HG03575 (cell line): ENCODE data around the gene IRAK3.
"Not testable (repeated sequence)": the region's sequence is repeated elsewhere in the genome, so short reads cannot be mapped to it uniquely, and the experiment has no call there.

Experiments
- ATAC-seq: cut with Tn5 transposase; IDR thresholded peaks from one replicate; pipeline ENCODE4 v1.9.1; 2021; ENCODE audit not compliant: unreplicated experiment, insufficient number of reproducible peaks, low FRiP score; ENCODE audit errors: extremely low read depth

Gene IRAK3

DNA sequence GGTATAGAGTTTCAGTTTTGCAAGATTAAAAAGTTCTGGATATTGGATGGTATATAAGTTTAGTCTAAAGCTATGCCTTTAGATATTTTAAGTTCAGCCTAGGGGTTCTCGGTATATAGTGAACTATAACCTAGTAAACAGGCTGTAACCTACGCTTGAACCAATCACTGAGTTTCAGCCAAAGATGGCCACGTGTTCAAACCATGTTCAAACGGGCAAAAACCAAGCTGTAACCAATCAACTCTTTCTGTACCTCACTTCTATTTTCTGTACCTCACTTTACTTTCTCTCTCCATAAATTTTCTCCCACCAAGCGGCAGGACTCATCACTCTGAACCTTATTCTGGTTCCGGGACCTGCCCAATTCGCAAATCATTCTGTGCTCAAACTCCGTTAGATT is 20.6 kb upstream of the IRAK3 start:
- no peak for ATAC-seq

DNA sequence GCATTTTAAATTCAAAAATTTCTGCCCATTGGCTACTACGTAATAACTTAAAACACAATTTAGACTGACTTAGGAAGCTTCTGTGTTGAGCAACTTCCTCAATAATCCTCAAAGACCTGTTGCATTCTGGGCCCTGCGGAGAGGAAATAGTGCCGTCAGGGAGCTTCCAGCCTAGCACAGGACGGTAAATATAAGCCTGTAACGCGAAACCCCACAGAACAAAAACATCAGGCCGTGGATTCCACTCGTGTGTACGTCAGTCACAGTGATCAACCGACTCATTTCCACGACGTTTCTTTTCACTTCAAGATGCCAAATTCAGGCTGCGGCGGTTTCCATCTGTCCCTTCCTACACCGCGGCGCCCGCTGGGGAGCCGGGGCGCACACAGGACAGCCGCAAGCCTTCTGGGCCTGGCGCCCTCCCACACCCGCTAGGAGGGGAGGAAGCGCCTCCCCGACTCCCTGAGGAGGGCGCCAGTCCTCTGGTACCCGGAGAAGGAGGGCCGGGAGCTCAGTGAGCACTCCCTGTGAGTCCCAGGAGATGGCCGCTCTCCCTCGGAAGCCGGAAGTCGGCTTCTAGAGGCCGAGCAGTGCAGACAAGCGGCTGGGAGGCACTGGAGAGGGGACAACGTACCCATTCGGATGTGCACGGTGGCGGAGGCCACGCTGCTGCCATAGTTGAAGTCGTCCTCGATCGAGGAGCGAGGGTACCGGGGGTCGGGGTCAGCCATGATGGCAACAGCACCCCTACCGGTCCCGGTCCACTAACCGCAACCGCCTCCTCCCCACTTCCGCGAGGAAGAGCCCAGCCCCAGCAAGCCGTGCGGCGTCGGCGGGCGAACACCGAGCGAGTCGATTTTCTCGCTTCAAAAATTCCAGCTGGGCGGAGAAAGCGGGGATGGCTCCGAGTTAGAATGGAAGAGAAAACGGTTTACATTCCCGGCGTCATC is 19.5 kb upstream of the IRAK3 start, which contains the start of gene TMBIM4:
TSS of gene TMBIM4 (minus strand) at position 776 of the 950 bp plus-strand sequence. CDS start at position 731, 45 bp downstream.
- ATAC-seq, result peak; percentile 83

DNA sequence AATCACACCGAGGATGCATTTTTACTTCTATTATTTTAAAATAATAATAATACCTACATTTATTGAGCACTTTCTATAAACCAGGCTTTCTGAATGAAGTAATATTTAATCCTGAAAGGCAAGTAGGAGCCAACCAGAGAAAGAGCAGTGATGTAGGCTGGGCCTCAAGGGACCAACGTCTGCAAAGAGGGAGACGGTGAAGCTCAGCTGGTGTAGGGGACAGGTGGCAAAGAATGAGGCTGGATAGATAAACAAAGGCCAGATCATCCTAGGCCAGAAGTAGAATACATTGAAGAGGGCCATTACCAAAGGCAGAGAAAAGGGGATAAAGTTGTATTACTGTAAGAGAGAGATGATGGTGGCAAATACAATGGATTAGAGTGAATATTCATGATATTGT is 18.4 kb upstream of the IRAK3 start:
- ATAC-seq, result no peak

DNA sequence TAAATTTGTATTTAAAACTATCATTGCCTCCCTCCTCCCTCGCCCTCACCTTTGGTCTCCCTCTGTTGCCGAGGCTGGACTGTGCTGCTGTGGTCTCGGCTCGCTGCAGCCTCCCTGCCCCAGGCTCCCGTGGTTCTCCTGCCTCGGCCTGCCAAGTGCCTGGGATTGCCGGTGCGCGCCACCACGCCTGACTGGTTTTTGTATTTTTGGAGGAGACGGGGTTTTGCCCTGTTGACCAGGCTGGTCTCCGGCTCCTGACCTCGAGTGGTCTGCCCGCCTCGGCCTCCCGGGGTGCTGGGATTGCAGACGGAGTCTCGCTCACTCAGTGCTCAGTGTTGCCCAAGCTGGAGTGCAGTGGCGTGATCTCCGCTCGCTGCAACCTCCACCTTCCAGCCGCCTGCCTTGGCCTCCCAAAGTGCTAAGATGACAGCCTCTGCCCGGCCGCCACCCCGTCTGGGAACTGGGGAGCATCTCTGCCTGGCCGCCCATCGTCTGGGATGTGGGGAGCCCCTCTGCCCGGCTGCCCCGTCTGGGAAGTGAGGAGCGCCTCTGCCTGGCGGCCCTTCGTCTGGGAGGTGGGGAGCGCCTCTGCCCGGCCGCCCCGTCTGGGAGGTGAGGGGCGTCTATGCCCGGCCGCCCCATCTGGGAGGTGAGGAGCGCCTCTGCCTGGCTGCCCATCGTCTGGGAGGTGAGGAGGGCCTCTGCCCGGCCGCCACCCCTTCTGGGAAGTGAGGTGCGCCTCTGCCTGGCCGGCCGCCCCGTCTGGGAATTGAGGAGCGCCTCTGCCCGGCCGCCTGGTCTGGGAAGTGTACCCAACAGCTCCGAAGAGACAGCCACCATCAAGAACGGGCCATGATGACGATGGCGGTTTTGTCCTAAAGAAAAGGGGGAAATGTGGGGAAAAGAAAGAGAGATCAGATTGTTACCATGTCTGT is 14.4 kb upstream of the IRAK3 start:
- ATAC-seq, result not testable (repeated sequence)

DNA sequence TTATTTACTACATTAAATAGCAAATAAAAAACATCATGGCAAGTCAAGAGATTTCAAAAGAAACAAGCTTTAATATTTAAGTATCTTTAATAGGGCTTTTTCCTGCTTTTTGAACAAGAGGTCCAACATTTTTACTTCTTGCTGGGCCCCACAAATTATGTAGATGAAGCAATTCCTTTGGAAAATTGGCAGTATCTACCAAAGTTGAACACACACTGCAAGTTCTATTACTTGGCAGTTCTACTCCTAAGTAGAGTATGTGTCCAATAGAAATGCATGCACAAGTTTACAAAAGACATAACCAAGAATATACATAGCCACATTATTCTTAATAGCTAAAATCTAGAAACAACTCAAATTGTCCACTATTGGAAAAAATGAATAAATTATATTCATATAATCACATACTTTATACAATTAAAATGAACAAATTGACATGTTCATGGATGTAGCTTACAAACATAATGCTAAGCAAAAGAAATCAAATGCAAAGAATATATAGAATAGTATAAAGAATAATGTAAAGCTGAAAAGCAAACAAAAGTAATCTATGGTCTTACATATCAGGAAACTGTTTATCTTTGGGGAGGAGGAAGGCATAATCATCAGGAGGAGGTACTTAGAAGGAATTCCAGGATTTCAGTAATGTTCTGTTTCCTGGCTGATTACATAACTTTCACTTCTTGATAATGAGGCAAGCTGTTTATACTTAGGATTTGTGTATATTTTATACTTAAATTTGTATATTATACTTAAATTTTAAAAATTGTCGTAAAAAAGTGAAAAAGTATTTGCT is 12.7 kb upstream of the IRAK3 start:
- no peak for ATAC-seq

DNA sequence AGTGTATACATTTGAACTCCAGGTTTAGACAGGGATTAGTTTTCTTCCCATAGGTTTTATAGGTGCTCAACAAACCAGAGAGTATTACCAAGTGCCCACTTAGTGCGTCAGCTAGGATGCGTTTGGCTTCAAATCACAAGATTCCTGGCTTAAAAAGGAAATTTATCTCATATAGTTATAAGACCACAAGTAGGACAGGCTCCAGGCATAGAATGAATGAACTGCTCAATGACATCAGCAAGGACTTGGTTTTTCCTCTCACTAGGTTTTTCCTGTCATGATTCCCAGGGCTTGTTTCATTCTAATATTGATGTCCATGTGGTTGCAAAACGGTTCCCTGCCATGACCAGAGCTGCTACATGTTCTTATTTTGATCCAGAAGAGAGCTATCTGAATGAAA is 6.1 kb upstream of the IRAK3 start:
- ATAC-seq, result no peak

DNA sequence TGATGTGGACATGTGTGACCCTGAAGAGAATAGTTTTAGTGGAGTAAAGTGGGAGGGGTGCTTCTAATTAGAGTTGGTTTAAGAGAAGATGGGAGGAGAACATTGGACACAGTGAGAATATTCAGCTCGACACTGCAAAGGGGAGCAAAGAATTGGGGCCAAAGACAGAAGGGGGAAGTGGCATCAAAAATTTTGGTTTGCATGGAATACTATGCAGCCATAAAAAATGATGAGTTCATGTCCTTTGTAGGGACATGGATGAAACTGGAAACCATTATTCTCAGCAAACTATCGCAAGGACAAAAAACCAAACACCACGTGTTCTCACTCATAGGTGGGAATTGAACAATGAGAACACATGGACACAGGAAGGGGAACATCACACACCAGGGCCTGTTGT is 4.2 kb upstream of the IRAK3 start:
- not testable (repeated sequence) for ATAC-seq

DNA sequence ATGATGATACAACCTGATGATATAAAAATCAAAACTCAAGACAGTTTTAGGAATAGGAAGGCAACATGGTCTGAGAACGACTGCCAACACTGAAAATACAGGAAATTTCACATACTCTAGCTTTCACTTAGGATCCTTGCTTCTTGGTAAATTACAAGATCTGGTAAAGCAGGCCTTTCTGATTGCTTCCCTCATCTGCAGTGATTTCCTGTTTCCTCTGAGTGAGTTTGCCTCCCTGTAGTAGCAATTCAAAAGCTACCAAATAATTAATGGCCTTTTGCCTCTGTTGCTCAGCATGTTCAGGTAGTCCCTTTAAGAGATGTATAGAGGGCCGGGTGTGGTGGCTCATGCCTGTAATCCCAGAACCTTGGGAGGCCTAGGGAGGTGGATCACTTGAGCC is 2.0 kb upstream of the IRAK3 start:
- ATAC-seq, result no peak

DNA sequence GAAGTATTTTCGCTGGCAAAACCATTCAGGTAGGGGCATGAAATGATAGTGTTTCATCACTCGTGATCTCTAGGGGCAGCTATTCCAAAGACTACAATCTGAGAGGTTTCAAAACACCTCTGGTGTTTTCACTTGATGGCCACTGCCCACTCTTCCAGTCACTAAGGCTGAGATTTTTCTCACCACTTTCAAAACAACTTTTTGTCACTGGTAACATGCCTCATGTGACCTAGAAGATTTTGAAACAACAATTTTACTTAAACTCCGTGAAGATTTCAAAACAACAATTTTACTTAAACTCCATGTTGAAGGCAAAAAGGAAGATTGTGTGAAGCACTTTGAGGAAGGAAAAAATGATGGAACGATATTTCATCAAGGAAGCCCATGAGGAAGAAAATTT is 1.2 kb upstream of the IRAK3 start:
- no peak for ATAC-seq

DNA sequence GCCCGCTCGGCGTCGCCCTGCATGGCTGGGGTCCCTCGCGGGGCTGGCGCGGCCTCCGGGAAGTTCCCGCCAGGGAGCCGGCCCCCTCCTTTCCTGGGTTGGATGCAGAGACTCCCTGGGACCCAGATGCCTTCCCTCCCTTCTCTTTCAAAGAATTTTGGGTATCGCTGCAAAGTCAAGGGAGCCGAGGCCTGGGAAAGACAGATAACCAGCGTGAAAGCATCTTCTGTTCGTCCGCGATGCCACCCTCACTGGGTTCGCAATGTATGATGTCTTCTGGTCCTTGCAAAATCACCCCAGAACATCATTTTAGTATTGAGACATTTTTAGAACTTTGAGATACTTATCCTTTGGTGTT is 451 bp downstream of the IRAK3 start:
- ATAC-seq, result no peak

DNA sequence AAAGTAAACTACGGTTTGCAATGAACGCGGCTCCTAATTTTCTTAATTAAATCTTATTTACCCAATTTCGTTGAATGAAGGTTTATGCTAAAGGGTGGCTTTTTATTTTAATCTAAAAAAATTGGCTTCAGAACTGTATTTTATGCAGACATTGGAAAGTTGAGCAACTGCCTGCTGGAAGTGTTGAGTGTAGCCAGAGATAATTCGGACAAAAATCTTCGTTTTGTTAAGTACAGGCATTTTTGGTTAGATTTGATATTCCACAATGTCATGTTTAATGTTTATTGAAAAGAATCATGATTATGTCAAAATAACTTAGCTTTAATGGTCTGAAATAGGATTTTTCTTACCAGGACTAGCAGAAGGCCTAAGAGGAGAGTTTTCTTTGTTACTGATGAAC is 875 bp downstream of the IRAK3 start:
- no peak for ATAC-seq

DNA sequence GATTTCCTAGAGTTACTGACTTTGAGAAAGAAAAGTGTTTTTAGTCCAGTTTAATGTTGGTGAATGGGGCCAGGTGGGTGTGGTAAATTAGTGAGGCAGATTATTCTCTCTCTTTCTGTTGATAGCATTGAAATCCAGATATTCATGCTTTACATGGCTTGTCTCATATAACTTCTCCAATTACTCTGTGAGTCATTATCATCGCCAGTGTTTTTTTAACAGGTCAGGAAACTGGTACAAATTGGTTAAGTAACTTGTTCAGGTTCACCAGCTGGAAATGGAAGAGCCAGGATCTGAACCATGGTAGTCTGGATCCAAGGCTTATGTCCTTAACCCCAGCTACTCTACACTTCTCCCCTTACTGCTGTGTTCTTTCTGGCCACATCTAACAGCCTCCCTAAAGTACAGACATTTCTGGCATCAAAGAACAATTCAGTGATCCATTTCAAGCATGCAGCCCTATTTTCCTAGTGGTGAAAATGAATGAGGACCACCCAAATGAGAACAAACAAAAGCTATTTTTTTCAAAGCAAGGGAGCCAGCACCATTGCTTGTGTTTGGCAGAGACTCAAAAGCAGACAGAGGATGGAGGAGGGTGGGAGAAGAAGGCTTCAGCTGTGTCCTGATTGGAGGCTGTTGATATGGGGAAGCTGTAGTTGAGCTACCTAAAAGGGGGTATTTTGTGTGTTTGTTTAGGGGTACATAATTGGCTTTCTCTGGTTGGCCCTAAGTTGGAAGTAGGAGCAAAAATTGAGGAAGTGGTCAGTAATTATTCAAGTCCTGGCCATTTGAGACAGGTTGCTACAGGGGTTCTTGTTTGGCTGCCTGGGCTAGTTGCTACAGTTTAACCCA is 1.7 kb downstream of the IRAK3 start:
- ATAC-seq, result no peak

DNA sequence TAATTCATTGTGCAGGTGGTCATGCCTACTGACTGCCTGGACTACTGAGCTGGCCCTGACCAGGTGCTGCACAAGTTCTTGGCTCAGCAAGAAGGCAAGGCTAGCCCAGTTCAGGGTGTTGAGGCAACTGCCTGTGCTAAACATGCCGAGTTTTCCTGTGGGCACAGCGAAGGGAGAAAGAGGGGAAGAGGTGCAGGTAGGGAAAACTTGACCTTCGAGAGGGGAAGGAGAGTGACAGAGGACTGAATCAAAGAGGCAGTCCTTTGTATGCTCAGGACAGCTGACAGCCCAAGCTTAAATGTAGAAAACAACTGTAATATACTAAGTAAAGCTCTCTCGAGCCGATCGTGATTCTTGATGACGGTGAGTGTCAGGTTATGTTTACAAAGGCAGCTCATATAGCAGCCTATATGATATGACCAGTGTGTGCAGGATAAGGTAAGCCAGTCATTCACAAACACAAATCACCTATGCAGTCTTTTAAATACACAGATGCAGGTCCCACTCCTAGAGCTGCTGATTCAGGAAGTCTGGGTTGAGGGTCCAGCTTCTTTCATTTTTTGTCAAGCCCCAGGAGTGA is 2.6 kb downstream of the IRAK3 start:
- ATAC-seq, result no peak

DNA sequence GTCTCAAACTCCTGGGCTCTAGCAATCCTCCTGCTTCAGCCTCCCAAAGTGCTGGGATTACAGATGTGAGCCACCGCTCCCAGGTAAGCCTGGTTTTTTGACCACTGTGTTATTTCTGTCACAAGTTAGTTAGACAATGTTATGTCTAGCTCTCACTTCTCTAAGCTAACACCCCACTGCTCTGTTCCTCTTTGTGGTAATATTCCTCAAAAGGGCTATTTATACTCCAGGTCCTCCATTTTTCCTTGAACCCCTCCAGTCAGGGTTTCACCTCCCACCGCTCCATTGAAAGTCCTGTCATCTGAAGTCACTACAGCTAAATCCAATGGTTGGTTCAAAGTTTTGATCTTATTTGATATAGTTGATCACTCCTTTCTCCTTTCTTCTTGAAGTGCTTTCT is 5.1 kb downstream of the IRAK3 start:
- no peak for ATAC-seq

DNA sequence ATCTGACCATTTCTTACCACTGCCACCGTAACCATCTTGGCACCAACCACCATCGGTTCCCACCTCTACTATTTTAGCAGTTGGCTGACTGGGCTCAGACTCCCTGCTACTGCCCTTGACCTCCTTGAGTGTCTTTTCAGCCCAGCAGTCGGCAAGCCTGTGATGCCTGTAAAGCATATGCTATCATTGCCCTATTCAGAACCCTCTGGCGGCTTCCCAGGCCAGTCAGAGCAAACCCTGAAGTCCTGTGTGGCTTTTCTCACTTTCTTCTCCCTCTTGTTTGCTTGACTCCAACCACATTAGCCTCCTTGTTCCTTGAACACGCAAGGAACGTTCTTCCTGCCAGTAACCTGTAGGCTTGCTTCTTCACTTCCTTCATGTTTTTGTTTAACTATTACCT is 6.2 kb downstream of the IRAK3 start:
- no peak for ATAC-seq

DNA sequence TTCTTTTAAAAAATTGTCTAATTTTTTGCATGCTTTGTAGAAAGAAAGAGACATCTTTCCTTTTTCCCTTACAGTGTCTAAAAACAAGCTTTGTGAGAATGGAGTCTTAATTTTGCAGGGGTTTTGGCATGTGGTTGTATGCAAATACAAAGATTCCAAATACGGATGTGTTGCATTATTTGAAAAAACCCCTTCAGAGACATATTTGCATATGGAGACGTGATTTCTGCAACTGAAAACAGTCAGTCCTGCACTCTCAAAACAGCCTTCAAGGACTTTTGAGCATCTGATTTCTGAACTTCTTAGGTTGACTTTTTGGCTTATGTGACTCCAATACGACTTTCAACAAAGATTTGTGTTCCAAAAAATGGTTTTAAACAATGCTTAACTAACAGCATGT is 7.8 kb downstream of the IRAK3 start:
- ATAC-seq, result peak; percentile 56

DNA sequence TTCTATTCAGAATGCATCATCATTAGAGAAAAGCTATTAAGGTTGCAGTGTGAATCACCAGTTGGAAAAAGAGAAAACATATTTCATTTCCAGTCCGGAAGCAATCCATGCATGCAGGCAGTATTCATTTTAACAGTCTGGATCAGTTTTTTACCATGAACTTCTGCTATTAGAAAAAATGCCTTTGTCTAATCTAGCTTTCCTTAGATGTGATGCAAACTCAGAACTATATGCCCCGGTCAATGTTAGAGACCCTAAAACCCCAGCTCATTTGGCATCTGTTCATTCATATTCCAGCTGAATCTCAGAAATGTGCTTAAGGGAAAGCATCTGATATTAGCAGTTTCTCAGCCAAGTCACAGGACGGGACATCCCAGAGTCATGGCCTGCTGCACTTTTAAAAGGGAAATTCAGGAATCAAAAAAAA is 8.5 kb downstream of the IRAK3 start:
- ATAC-seq, result no peak

DNA sequence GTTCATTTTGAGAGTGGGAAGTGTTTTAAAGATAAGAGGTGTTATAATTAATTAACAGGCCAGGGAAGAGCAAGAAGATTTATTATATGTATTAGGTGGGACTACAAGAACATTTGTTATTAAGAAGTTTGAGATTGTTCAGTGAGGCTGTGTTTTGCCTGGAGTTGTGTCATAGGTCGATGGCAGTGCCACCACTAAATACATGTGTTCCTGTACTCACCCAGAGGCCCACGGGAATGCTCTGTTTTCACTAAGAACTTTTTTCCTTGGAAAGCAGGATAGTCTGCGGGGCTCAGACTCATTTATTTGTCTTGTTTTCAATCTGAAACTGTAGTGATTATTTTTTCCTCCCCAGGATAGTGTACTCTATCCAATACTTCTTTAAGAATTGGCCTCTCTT is 10.1 kb downstream of the IRAK3 start:
- ATAC-seq, result no peak
